ENCODE results near the gene THSD7A.

DNA sequence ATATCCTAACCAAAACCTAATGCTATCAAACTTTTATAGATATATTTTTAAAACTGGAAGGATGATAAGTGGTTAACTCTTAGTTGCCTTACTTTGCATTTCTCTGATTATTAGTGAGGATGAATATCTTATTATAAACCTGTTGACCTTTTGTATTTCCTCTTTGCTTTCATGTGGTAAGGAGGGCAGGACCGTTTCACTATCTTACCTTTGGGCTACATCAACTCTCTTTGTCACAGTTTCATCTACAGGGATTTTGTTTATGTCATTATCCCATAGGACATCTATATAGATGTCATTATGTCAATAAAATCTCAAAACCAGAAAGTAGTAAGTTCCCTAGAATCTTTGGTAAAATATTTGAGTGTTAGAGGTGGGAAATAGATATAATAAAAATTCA, 219.3 kb downstream of the THSD7A start:
- TF ChIP-seq EZH2 (IDR thresholded peaks at IDR 0.05) (no peak), CTCF (IDR thresholded peaks at IDR 0.05) (no peak)

Measured in neural progenitor cell (in vitro differentiated cells).